ENCODE results near the gene AFDN.

DNA sequence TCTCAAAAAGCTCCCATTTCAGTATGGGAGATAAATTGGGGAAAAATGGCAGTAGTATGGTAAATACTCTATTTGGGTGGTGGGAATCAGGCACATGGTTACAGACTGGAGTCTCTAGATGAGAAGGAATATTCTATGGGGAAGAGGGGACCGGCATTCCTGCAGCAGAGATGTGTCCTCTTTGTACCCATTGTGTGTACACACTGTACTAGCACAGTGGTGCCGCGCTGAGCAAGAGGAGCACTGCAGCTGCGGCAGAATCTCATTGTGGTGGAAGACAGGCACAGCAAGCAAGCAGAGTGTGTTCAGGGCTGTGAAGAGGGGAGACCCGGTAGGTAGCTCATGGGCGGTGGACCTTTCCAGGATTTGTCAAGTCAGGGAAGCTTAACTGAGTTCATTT is 13.0 kb downstream of the AFDN start:
- TF ChIP-seq, protein P1, sequence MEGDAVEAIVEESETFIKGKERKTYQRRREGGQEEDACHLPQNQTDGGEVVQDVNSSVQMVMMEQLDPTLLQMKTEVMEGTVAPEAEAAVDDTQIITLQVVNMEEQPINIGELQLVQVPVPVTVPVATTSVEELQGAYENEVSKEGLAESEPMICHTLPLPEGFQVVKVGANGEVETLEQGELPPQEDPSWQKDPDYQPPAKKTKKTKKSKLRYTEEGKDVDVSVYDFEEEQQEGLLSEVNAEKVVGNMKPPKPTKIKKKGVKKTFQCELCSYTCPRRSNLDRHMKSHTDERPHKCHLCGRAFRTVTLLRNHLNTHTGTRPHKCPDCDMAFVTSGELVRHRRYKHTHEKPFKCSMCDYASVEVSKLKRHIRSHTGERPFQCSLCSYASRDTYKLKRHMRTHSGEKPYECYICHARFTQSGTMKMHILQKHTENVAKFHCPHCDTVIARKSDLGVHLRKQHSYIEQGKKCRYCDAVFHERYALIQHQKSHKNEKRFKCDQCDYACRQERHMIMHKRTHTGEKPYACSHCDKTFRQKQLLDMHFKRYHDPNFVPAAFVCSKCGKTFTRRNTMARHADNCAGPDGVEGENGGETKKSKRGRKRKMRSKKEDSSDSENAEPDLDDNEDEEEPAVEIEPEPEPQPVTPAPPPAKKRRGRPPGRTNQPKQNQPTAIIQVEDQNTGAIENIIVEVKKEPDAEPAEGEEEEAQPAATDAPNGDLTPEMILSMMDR (conservative IDR thresholded peaks at IDR 0.05): no peak
- no peak for TF ChIP-seq EZH2 (IDR thresholded peaks at IDR 0.05; ENCODE audit: low read depth)

Measured in PC-9 (cell line).